ENCODE measurements around the gene HTR3E.
A peak's percentile ranks its signal among the peaks of the same experiment; 100 is the strongest.
"Not testable (repeated sequence)": the region's sequence is repeated elsewhere in the genome, so short reads cannot be mapped to it uniquely, and the experiment has no call there.

HTR3E gene

GRCh38 chr3:184099806-184100686 is 3.2 kb downstream of the HTR3E start:
- no peaks in the 10 kb centered on the region for H3K4me1 ChIP-seq (ENCODE audit: control insufficient read depth in 2 of 2, insufficient read depth in 2 of 2, low read length in 2 of 2)
- no peaks in the 10 kb centered on the region for H3K27me3 ChIP-seq (ENCODE audit: control insufficient read depth in 2 of 2, insufficient read depth in 2 of 2, low read length in 2 of 2)
- H3K27ac ChIP-seq (ENCODE audit: low read depth in 2 of 2, low read length in 2 of 2), result no peak overlapping the region
- no peak overlapping the region for H3K9ac ChIP-seq (ENCODE audit: low read depth in 1 of 2, low read length in 2 of 2)
- H3K9me3 ChIP-seq (ENCODE audit: control insufficient read depth in 2 of 2, low read length in 2 of 2), result no peaks in the 10 kb centered on the region
- no peaks in the 10 kb centered on the region for H3K36me3 ChIP-seq (ENCODE audit: control insufficient read depth in 2 of 2, insufficient read depth in 2 of 2, low read length in 2 of 2)
- no peak overlapping the region for H3K4me3 ChIP-seq (ENCODE audit: low read length in 2 of 2)

DNA sequence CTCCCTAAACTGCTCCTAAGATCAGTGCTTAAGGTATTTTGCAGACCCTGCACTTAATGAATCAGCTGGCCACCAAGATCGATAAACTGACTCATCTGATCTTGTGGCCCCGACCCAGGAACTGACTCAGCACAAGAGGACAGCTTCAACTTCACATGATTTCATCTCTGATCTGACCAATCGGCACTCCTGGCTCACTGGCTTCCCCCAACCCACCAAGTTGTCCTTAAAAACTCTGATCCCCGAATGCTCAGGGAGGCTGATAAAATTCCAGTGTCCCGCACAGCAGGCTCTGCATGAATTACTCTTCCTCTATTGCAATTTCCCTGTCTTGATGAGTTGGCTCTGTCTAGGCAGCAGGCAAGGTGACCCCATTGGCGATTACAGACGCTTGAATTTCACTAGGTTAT is 13.5 kb downstream of the HTR3E start:
- Histone ChIP-seq H3K27ac (ENCODE audit: low read depth in 2 of 2, low read length in 2 of 2) (no peak overlapping the region), H3K4me1 (ENCODE audit: control insufficient read depth in 2 of 2, insufficient read depth in 2 of 2, low read length in 2 of 2) (no peaks in the 10 kb centered on the region), H3K36me3 (ENCODE audit: control insufficient read depth in 2 of 2, insufficient read depth in 2 of 2, low read length in 2 of 2) (no peaks in the 10 kb centered on the region)

DNA sequence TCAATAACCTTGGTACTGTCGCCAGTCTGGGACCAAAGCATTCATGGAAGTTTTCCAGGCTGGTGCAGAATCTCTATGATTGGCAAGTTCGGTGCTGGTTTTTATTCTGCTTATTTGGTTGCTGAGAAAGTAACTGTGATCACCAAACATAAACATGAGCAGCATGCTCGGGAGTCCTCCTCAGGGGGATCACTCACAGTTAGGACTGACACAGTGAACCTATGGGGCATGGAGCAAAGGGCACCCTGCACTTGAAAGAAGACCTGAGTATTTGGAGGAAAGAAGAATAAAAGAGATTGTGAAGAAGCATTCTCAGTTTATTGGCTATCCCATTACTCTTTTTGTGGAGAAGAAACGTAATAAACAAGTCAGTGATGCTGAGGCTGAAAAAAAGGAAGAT is 19.2 kb downstream of the HTR3E start:
- no peak overlapping the region for H3K4me3 ChIP-seq (ENCODE audit: low read length in 2 of 2)
- no peak overlapping the region for H3K9ac ChIP-seq (ENCODE audit: low read depth in 1 of 2, low read length in 2 of 2)
- no peaks in the 10 kb centered on the region for H3K4me1 ChIP-seq (ENCODE audit: control insufficient read depth in 2 of 2, insufficient read depth in 2 of 2, low read length in 2 of 2)
- no peaks in the 10 kb centered on the region for H3K27me3 ChIP-seq (ENCODE audit: control insufficient read depth in 2 of 2, insufficient read depth in 2 of 2, low read length in 2 of 2)
- no peaks in the 10 kb centered on the region for H3K36me3 ChIP-seq (ENCODE audit: control insufficient read depth in 2 of 2, insufficient read depth in 2 of 2, low read length in 2 of 2)
- no peak overlapping the region for H3K27ac ChIP-seq (ENCODE audit: low read depth in 2 of 2, low read length in 2 of 2)
- H3K9me3 ChIP-seq (ENCODE audit: control insufficient read depth in 2 of 2, low read length in 2 of 2), result no peaks in the 10 kb centered on the region

More for the DNA sequence above, 13.5 kb downstream of the HTR3E start:
- H3K4me3 ChIP-seq (ENCODE audit: low read length in 2 of 2), result no peak overlapping the region
- H3K9ac ChIP-seq (ENCODE audit: low read depth in 1 of 2, low read length in 2 of 2), result no peak overlapping the region
- H3K9me3 ChIP-seq (ENCODE audit: control insufficient read depth in 2 of 2, low read length in 2 of 2), result no peaks in the 10 kb centered on the region
- H3K27me3 ChIP-seq (ENCODE audit: control insufficient read depth in 2 of 2, insufficient read depth in 2 of 2, low read length in 2 of 2), result no peaks in the 10 kb centered on the region

- Histone ChIP-seq H3K4me1 (ENCODE audit: control insufficient read depth in 2 of 2, insufficient read depth in 2 of 2, low read length in 2 of 2) (no peaks in the 10 kb centered on the region), H3K9me3 (ENCODE audit: control insufficient read depth in 2 of 2, low read length in 2 of 2) (no peaks in the 10 kb centered on the region), H3K4me3 (ENCODE audit: low read length in 2 of 2) (no peak overlapping the region), H3K36me3 (ENCODE audit: control insufficient read depth in 2 of 2, insufficient read depth in 2 of 2, low read length in 2 of 2) (no peaks in the 10 kb centered on the region), H3K27me3 (ENCODE audit: control insufficient read depth in 2 of 2, insufficient read depth in 2 of 2, low read length in 2 of 2) (no peaks in the 10 kb centered on the region), H3K27ac (ENCODE audit: low read depth in 2 of 2, low read length in 2 of 2) (no peak overlapping the region), H3K9ac (ENCODE audit: low read depth in 1 of 2, low read length in 2 of 2) (no peak overlapping the region)
Measured at GRCh38 chr3:184117636-184118035, 20.8 kb downstream of the HTR3E start.

DNA sequence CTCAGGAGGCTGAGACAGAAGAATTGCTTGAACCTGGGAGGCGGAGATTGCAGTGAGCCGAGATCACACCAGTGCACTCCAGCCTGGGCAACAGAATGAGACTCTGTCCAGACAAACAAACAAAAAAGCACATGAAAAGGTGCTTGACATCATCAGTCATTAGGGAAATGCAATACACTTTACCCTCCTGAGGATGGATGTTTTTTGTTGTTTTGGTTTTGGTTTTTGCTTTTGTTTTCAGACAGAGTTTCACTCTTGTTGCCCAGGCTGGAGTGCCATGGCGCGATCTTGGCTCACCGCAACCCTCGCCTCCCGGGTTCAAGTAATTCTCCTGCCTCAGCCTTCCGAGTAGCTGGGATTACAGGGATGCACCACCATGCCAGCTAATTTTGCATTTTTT is 24.2 kb downstream of the HTR3E start:
- H3K9ac ChIP-seq (ENCODE audit: low read depth in 1 of 2, low read length in 2 of 2); H3K9me3 ChIP-seq (ENCODE audit: control insufficient read depth in 2 of 2, low read length in 2 of 2); H3K4me1 ChIP-seq (ENCODE audit: control insufficient read depth in 2 of 2, insufficient read depth in 2 of 2, low read length in 2 of 2); H3K27ac ChIP-seq (ENCODE audit: low read depth in 2 of 2, low read length in 2 of 2); H3K27me3 ChIP-seq (ENCODE audit: control insufficient read depth in 2 of 2, insufficient read depth in 2 of 2, low read length in 2 of 2); H3K36me3 ChIP-seq (ENCODE audit: control insufficient read depth in 2 of 2, insufficient read depth in 2 of 2, low read length in 2 of 2); H3K4me3 ChIP-seq (ENCODE audit: low read length in 2 of 2): not testable (repeated sequence)

DNA sequence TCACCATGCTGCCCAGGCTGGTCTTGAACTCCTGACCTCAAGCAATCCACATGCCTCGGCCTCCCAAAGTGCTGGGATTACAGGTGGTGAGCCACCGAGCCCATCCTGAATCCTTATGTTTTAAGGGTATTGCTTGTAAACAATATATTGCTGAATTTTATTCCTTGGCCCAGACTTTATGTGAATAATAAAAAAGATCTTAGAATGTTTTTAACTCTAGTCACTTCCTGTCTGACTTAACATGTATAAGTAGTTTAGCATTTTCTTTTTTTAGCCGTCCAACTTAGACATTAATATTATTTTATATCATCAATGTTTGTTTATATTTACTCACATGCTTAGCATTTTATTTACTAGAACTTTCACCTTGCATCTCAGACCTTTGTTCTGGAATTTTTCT is 29.1 kb downstream of the HTR3E start:
- H3K9ac ChIP-seq (ENCODE audit: low read depth in 1 of 2, low read length in 2 of 2), result no peak overlapping the region
- H3K4me3 ChIP-seq (ENCODE audit: low read length in 2 of 2), result no peak overlapping the region

GRCh38 chr3:184129012-184129411 is 32.1 kb downstream of the HTR3E start:
- Histone ChIP-seq H3K27ac (ENCODE audit: low read depth in 2 of 2, low read length in 2 of 2) (no peak overlapping the region), H3K36me3 (ENCODE audit: control insufficient read depth in 2 of 2, insufficient read depth in 2 of 2, low read length in 2 of 2) (no peaks in the 10 kb centered on the region), H3K9me3 (ENCODE audit: control insufficient read depth in 2 of 2, low read length in 2 of 2) (no peaks in the 10 kb centered on the region), H3K4me3 (ENCODE audit: low read length in 2 of 2) (no peak overlapping the region), H3K9ac (ENCODE audit: low read depth in 1 of 2, low read length in 2 of 2) (no peak overlapping the region), H3K4me1 (ENCODE audit: control insufficient read depth in 2 of 2, insufficient read depth in 2 of 2, low read length in 2 of 2) (peaks cover 5 to 6% of the 10 kb centered on the region in 2 donors), H3K27me3 (ENCODE audit: control insufficient read depth in 2 of 2, insufficient read depth in 2 of 2, low read length in 2 of 2) (no peaks in the 10 kb centered on the region)

More for the DNA sequence above, 29.1 kb downstream of the HTR3E start:
- no peaks in the 10 kb centered on the region for H3K36me3 ChIP-seq (ENCODE audit: control insufficient read depth in 2 of 2, insufficient read depth in 2 of 2, low read length in 2 of 2)
- no peaks in the 10 kb centered on the region for H3K4me1 ChIP-seq (ENCODE audit: control insufficient read depth in 2 of 2, insufficient read depth in 2 of 2, low read length in 2 of 2)
- H3K9me3 ChIP-seq (ENCODE audit: control insufficient read depth in 2 of 2, low read length in 2 of 2), result no peaks in the 10 kb centered on the region
- H3K27me3 ChIP-seq (ENCODE audit: control insufficient read depth in 2 of 2, insufficient read depth in 2 of 2, low read length in 2 of 2), result no peaks in the 10 kb centered on the region
- no peak overlapping the region for H3K27ac ChIP-seq (ENCODE audit: low read depth in 2 of 2, low read length in 2 of 2)

DNA sequence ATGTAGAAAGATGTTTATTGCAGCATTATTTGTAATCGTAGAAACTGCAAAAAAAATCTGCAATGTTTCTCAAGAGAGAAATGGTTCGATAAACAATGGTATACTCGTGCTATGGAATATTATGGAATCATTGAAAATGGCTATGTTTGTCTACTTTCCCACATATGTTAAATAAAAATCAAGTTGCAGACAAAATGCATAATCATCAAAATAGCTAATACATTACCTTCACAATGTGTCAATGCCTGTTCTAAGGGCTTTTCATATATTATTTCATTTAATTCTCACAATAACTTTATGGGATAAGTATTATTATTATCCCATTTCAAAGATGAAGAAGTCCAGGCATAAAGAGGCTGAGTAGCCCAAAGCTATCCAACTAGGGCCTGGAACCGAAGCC is 36.1 kb downstream of the HTR3E start:
- Histone ChIP-seq H3K36me3 (ENCODE audit: control insufficient read depth in 2 of 2, insufficient read depth in 2 of 2, low read length in 2 of 2) (peaks cover 5 to 6% of the 10 kb centered on the region in 2 donors), H3K27ac (ENCODE audit: low read depth in 2 of 2, low read length in 2 of 2) (no peak overlapping the region), H3K9me3 (ENCODE audit: control insufficient read depth in 2 of 2, low read length in 2 of 2) (no peaks in the 10 kb centered on the region)

DNA sequence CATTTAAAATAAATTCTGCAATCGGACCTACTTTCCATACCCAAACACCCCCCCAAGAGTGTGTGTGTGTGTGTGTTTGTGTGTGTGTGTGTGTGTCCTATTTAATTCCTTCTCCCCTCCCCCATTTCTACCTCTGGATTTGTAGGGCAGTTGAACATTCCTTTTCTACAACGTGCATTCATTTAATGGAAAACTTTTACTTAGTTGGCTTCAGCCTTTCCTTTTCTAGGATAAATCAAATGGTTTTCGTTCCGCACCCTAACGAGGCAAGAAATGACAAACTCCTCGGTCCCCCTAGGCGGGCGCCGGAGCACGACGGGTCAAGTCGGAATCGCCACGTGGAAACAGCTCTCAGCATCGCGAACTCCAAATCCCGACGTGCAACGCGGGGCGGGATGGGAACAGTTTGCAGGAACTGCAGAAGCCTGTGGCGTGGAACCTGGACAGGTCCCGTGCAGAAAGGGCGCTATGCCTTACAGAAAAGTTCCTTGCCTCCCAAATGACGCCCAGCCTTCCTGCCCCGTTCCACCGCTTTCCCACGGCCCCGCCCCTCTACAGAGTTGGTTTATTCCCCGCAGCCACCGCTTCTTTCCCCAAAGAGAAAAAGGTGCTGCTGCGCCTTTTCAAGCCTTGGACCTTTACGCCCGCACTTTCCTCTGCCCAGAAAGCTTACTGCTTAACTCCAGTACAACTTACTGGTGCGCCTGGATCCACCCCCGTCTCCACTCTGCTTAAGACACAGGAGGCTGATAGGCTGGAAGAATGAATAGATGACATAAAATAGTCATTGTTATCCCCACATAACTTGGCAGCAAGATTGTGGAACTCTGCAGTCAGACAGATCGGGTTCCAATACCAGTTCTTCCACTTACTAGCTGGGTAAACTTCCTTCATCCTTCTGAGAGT is 37.2 kb downstream of the HTR3E start:
- Histone ChIP-seq H3K27ac (ENCODE audit: low read depth in 2 of 2, low read length in 2 of 2) (peak overlapping the region; percentile 85 to 89), H3K9ac (ENCODE audit: low read depth in 1 of 2, low read length in 2 of 2) (peak overlapping the region; percentile 87 to 92), H3K4me1 (ENCODE audit: control insufficient read depth in 2 of 2, insufficient read depth in 2 of 2, low read length in 2 of 2) (peaks cover 15 to 21% of the 10 kb centered on the region in 2 donors), H3K27me3 (ENCODE audit: control insufficient read depth in 2 of 2, insufficient read depth in 2 of 2, low read length in 2 of 2) (no peaks in the 10 kb centered on the region), H3K9me3 (ENCODE audit: control insufficient read depth in 2 of 2, low read length in 2 of 2) (no peaks in the 10 kb centered on the region), H3K36me3 (ENCODE audit: control insufficient read depth in 2 of 2, insufficient read depth in 2 of 2, low read length in 2 of 2) (peaks cover 6 to 7% of the 10 kb centered on the region in 2 donors), H3K4me3 (ENCODE audit: low read length in 2 of 2) (peak overlapping the region; percentile 92 to 95)

More for the DNA sequence above, 36.1 kb downstream of the HTR3E start:
- H3K4me3 ChIP-seq (ENCODE audit: low read length in 2 of 2), result no peak overlapping the region
- peaks cover 15 to 21% of the 10 kb centered on the region in 2 donors for H3K4me1 ChIP-seq (ENCODE audit: control insufficient read depth in 2 of 2, insufficient read depth in 2 of 2, low read length in 2 of 2)
- H3K27me3 ChIP-seq (ENCODE audit: control insufficient read depth in 2 of 2, insufficient read depth in 2 of 2, low read length in 2 of 2), result no peaks in the 10 kb centered on the region
- no peak overlapping the region for H3K9ac ChIP-seq (ENCODE audit: low read depth in 1 of 2, low read length in 2 of 2)

DNA sequence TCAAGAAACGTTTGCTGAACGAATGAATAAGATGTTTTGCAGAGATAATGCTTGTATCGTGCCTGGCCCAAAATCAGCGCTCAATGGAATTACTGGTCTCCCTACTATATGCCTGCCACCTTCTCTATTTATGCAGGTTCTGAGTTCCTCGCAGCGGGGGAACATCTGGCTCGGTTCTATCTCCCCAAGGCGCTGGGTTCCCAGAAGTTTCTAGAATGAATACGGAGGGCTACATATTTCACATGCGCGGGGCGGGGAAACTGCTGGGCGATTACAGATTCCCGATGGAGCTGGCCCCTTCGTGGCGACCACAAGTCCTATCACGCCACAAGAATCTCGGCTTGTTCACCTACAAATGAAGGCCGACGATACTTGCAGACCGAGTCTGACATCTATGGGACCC is 37.9 kb downstream of the HTR3E start:
- Histone ChIP-seq H3K27ac (ENCODE audit: low read depth in 2 of 2, low read length in 2 of 2) (peak overlapping the region; percentile 85 to 89), H3K27me3 (ENCODE audit: control insufficient read depth in 2 of 2, insufficient read depth in 2 of 2, low read length in 2 of 2) (no peaks in the 10 kb centered on the region), H3K9me3 (ENCODE audit: control insufficient read depth in 2 of 2, low read length in 2 of 2) (no peaks in the 10 kb centered on the region), H3K4me1 (ENCODE audit: control insufficient read depth in 2 of 2, insufficient read depth in 2 of 2, low read length in 2 of 2) (peaks cover 15 to 21% of the 10 kb centered on the region in 2 donors), H3K36me3 (ENCODE audit: control insufficient read depth in 2 of 2, insufficient read depth in 2 of 2, low read length in 2 of 2) (peaks cover 6 to 7% of the 10 kb centered on the region in 2 donors), H3K9ac (ENCODE audit: low read depth in 1 of 2, low read length in 2 of 2) (peak overlapping the region; percentile 87 to 92), H3K4me3 (ENCODE audit: low read length in 2 of 2) (peak overlapping the region; percentile 92 to 95)
